ENCODE results near the gene RDH13. TPM values are rescaled to one million over a fixed set of nuclear protein-coding genes. Genes with fewer than 3 reads are reported as not detected.
"Not testable (repeated sequence)": the region's sequence is repeated elsewhere in the genome, so short reads cannot be mapped to it uniquely, and the experiment has no call there.

RDH13 gene
- total and polyA plus RNA-seq, 4 donors = 8.9 to 11.7 (median 9.5) TPM

DNA sequence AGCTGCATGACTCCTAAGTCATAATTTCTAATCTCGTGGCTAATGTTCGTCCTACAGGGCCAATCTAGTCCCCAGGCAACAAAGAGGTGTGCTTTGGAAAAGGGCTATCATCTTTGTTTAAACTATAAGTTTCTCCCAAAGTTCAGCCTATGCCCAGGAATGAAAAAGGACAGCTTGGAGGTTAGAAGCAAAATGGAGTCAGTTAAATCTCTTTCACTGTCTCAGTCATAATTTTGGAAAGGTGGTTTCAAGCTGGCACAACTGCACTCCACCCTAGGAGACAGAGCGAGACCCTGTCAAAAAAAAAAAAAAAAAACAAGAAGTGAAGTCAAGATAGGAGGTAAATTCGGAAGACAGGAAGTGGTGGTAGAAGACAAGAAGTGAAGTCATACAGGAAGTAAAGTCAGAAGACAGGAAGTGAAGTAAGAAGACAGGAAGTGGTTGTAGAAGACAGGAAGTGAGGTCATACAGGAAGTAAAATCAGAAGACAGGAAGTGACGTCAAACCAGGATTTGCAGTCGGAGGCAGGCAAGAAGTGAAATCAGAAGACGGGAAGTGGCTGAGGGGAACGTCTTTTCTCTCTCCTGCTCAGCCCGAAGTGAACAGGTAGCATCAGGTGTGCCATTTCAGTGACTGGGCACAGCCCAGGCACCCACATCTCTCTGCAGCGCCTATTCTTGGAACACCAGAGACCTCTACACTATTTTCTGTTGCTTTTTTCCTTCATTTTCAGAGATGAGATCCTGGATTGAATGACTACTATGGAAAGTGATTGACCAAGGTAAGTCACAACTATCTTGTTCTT is 57.1 kb downstream of the RDH13 start:
- Histone ChIP-seq H3K4me1 (ENCODE audit: control insufficient read depth in 4 of 4, insufficient read depth in 4 of 4, low read length in 3 of 4) (no peaks in the 10 kb centered on the region), H3K9me3 (ENCODE audit: control insufficient read depth in 4 of 4, low read length in 3 of 4) (peaks cover 2 to 6% (median 4%) of the 10 kb centered on the region in 4 donors), H3K36me3 (ENCODE audit: control insufficient read depth in 4 of 4, insufficient read depth in 3 of 4, low read depth in 1 of 4, low read length in 3 of 4) (no peaks in the 10 kb centered on the region), H3K4me3 (ENCODE audit: low read depth in 1 of 3, low read length in 3 of 3) (peak overlapping the region; percentile 10 to 38 (median 16)), H3K27me3 (ENCODE audit: control insufficient read depth in 4 of 4, insufficient read depth in 4 of 4, low read length in 3 of 4) (no peaks in the 10 kb centered on the region), H3K27ac (ENCODE audit: low read depth in 1 of 2, low read length in 2 of 2) (no peak overlapping the region), H3K9ac (ENCODE audit: low read depth in 1 of 2, low read length in 2 of 2) (no peak overlapping the region)
- no peak for DNase-seq (ENCODE audit: low spot score)
- TF ChIP-seq, protein P1, sequence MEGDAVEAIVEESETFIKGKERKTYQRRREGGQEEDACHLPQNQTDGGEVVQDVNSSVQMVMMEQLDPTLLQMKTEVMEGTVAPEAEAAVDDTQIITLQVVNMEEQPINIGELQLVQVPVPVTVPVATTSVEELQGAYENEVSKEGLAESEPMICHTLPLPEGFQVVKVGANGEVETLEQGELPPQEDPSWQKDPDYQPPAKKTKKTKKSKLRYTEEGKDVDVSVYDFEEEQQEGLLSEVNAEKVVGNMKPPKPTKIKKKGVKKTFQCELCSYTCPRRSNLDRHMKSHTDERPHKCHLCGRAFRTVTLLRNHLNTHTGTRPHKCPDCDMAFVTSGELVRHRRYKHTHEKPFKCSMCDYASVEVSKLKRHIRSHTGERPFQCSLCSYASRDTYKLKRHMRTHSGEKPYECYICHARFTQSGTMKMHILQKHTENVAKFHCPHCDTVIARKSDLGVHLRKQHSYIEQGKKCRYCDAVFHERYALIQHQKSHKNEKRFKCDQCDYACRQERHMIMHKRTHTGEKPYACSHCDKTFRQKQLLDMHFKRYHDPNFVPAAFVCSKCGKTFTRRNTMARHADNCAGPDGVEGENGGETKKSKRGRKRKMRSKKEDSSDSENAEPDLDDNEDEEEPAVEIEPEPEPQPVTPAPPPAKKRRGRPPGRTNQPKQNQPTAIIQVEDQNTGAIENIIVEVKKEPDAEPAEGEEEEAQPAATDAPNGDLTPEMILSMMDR (IDR thresholded peaks at IDR 0.05; ENCODE audit: low read depth, low read length, missing input control) = no peak
- TF ChIP-seq, protein P2, sequence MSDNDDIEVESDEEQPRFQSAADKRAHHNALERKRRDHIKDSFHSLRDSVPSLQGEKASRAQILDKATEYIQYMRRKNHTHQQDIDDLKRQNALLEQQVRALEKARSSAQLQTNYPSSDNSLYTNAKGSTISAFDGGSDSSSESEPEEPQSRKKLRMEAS (IDR thresholded peaks at IDR 0.05) = peak; percentile 52
- TF ChIP-seq GABPA (IDR thresholded peaks at IDR 0.05 in 1 of 2, conservative IDR thresholded peaks at IDR 0.05 in 1 of 2) = peak; percentile 80 to 94
- peak; percentile 49 to 57 for TF ChIP-seq EGR1 (IDR thresholded peaks at IDR 0.05; ENCODE audit: low read depth in 2 of 2)
- TF ChIP-seq JUND (IDR thresholded peaks at IDR 0.05) = peak in 1 of 2 donors; percentile 64
- no peak for TF ChIP-seq RAD21 (IDR thresholded peaks at IDR 0.05)
- 46% methylated on average over 10 of the region's 10 CpGs for WGBS

DNA sequence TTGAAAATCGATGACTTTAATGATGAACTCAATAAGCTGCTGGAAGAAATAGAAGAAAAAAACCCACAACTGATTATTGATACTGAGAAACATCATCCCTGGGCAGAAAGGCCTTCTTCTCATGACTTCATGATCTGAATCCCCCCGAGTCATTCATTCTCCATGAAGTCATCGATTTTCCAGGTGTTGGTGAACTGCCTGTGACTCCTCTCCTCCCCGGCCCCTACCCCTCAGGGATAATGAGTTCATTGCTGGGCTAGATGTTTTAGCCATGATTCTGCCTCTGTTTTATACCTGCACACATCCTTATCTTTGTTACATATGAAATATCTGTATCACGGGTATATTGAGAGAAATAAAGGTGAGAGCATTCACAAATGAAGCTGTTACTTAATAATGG is 62.2 kb downstream of the RDH13 start:
- no peaks in the 10 kb centered on the region for H3K36me3 ChIP-seq (ENCODE audit: control insufficient read depth in 4 of 4, insufficient read depth in 3 of 4, low read depth in 1 of 4, low read length in 3 of 4)
- no peak overlapping the region for H3K9ac ChIP-seq (ENCODE audit: low read depth in 1 of 2, low read length in 2 of 2)
- no peaks in the 10 kb centered on the region for H3K27me3 ChIP-seq (ENCODE audit: control insufficient read depth in 4 of 4, insufficient read depth in 4 of 4, low read length in 3 of 4)
- H3K27ac ChIP-seq (ENCODE audit: low read depth in 1 of 2, low read length in 2 of 2) = no peak overlapping the region
- TF ChIP-seq, protein P3, sequence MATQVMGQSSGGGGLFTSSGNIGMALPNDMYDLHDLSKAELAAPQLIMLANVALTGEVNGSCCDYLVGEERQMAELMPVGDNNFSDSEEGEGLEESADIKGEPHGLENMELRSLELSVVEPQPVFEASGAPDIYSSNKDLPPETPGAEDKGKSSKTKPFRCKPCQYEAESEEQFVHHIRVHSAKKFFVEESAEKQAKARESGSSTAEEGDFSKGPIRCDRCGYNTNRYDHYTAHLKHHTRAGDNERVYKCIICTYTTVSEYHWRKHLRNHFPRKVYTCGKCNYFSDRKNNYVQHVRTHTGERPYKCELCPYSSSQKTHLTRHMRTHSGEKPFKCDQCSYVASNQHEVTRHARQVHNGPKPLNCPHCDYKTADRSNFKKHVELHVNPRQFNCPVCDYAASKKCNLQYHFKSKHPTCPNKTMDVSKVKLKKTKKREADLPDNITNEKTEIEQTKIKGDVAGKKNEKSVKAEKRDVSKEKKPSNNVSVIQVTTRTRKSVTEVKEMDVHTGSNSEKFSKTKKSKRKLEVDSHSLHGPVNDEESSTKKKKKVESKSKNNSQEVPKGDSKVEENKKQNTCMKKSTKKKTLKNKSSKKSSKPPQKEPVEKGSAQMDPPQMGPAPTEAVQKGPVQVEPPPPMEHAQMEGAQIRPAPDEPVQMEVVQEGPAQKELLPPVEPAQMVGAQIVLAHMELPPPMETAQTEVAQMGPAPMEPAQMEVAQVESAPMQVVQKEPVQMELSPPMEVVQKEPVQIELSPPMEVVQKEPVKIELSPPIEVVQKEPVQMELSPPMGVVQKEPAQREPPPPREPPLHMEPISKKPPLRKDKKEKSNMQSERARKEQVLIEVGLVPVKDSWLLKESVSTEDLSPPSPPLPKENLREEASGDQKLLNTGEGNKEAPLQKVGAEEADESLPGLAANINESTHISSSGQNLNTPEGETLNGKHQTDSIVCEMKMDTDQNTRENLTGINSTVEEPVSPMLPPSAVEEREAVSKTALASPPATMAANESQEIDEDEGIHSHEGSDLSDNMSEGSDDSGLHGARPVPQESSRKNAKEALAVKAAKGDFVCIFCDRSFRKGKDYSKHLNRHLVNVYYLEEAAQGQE (IDR thresholded peaks at IDR 0.05) = no peak
- TF ChIP-seq RXRA (IDR thresholded peaks at IDR 0.05) = no peak
- no peak for TF ChIP-seq HNF4G (IDR thresholded peaks at IDR 0.05)
- no peak for TF ChIP-seq EGR1 (IDR thresholded peaks at IDR 0.05; ENCODE audit: low read depth in 2 of 2)
- H3K9me3 ChIP-seq (ENCODE audit: control insufficient read depth in 4 of 4, low read length in 3 of 4) = peaks cover 0 to 2% (median 1%) of the 10 kb centered on the region in 4 donors
- no peaks in the 10 kb centered on the region for H3K4me1 ChIP-seq (ENCODE audit: control insufficient read depth in 4 of 4, insufficient read depth in 4 of 4, low read length in 3 of 4)
- no peak for DNase-seq (ENCODE audit: low spot score)
- no peak overlapping the region for H3K4me3 ChIP-seq (ENCODE audit: low read depth in 1 of 3, low read length in 3 of 3)
- WGBS = 68% methylated on average over 5 of the region's 5 CpGs

DNA sequence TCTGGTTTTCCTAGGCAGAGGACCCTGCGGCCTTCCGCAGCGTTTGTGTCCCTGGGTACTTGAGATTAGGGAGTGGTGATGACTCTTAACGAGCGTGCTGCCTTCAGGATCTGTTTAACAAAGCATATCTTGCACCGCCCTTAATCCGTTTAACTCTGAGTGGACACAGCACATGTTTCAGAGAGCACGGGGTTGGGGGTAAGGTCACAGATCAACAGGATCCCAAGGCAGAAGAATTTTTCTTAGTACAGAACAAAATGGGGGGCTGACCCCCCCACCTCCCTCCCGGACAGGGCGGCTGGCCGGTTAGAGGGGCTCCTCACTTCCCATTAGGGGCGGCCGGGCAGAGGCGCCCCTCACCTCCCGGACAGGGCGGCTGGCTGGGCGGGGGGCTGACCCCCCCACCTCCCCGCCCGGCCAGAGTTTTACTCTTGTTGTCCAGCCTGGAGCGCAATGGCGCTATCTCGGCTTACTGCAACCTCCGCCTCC is 64.2 kb downstream of the RDH13 start:
- H3K4me3 ChIP-seq (ENCODE audit: low read depth in 1 of 3, low read length in 3 of 3); H3K27me3 ChIP-seq (ENCODE audit: control insufficient read depth in 4 of 4, insufficient read depth in 4 of 4, low read length in 3 of 4); H3K9me3 ChIP-seq (ENCODE audit: control insufficient read depth in 4 of 4, low read length in 3 of 4); H3K36me3 ChIP-seq (ENCODE audit: control insufficient read depth in 4 of 4, insufficient read depth in 3 of 4, low read depth in 1 of 4, low read length in 3 of 4); H3K9ac ChIP-seq (ENCODE audit: low read depth in 1 of 2, low read length in 2 of 2); DNase-seq (ENCODE audit: low spot score); H3K4me1 ChIP-seq (ENCODE audit: control insufficient read depth in 4 of 4, insufficient read depth in 4 of 4, low read length in 3 of 4); H3K27ac ChIP-seq (ENCODE audit: low read depth in 1 of 2, low read length in 2 of 2): not testable (repeated sequence)
- whole genome bisulfite sequencing = 71% methylated on average over 23 of the region's 23 CpGs
